Gastroesophageal sphincter (tissue), 3 donors: ENCODE data around the gene RNF19B.

Experiments used
- CTCF ChIP-seq, 4 experiments: fragments of 200-600 bp in 2 of 4; fragments of 450-650 bp in 2 of 4; sonication (generic) in 1 of 4; IDR thresholded peaks; one replicate each; pipeline ENCODE4 v1.5.1; 2017 to 2019; ENCODE audit warnings: antibody characterized with exemption in 4 of 4, mild to moderate bottlenecking in 2 of 4, moderate library complexity in 2 of 4
- EP300 ChIP-seq: sonication (generic); formaldehyde crosslinking; IDR thresholded peaks from one replicate; pipeline ENCODE4 v1.6.1; 2017; ENCODE audit warnings: antibody characterized with exemption, mild to moderate bottlenecking
- POLR2A ChIP-seq, 2 donors: fragments of 450-650 bp; IDR thresholded peaks; one replicate each; pipeline ENCODE4 v1.6.1; 2017; ENCODE audit warnings: antibody characterized with exemption in 2 of 2, mild to moderate bottlenecking in 2 of 2, moderate library complexity in 1 of 2
- POLR2AphosphoS5 ChIP-seq: sonication (generic); formaldehyde crosslinking; IDR thresholded peaks from one replicate; pipeline ENCODE4 v1.6.1; 2017; ENCODE audit warnings: antibody characterized with exemption

- TF ChIP-seq POLR2A (IDR thresholded peaks at IDR 0.05) (no peak), CTCF (IDR thresholded peaks at IDR 0.05) (no peak), POLR2AphosphoS5 (no peak), EP300 (no peak)
These were observed 74.8 kb downstream of the RNF19B start for GRCh38 chr1:32889731-32890278.
